ENCODE results near the gene CLECL1.

CLECL1 gene

GRCh38 chr12:9729082-9729481 is 3.8 kb downstream of the CLECL1 start:
- ChIA-PET CTCF (interaction anchor here (1.0 to 2.3 kb wide), 5 partner anchors 14 to 24 kb away, joined by 4 to 12 read pairs (median 9); no protein-coding TSS in a partner anchor), POLR2A (interaction anchor here (0.5 to 2.0 kb wide), 5 partner anchors 9 to 81 kb away, joined by 4 to 5 read pairs (median 4); partner anchors contain the start of gene CD69)
- no peak for DNase-seq (ENCODE audit: extremely low spot score)
- TF ChIP-seq CTCF (IDR thresholded peaks at IDR 0.05; ENCODE audit: control extremely low read depth, extremely low read depth, low read depth, missing control alignments) = no peak

GRCh38 chr12:9727813-9728212 is 5.1 kb downstream of the CLECL1 start:
- ChIA-PET CTCF (interaction anchor here (1.2 to 1.3 kb wide), 2 partner anchors 10 to 20 kb away, joined by 3 to 5 read pairs; no protein-coding TSS in a partner anchor), POLR2A (no interaction called here)
- no peak for DNase-seq (ENCODE audit: extremely low spot score)
- TF ChIP-seq CTCF (IDR thresholded peaks at IDR 0.05; ENCODE audit: control extremely low read depth, extremely low read depth, low read depth, missing control alignments) = no peak

- DNase-seq (ENCODE audit: extremely low spot score) = no peak
- POLR2A ChIA-PET = no interaction called here
- CTCF ChIA-PET = interaction anchor here (1.0 to 2.6 kb wide), 7 partner anchors 10 to 394 kb away, joined by 3 to 14 read pairs (median 3); no protein-coding TSS in a partner anchor
- TF ChIP-seq CTCF (IDR thresholded peaks at IDR 0.05; ENCODE audit: control extremely low read depth, extremely low read depth, low read depth, missing control alignments) = no peak
Measured at GRCh38 chr12:9725213-9725870, 7.6 kb downstream of the CLECL1 start.

- TF ChIP-seq CTCF (IDR thresholded peaks at IDR 0.05; ENCODE audit: control extremely low read depth, extremely low read depth, low read depth, missing control alignments) = no peak
- DNase-seq (ENCODE audit: extremely low spot score) = no peak
- ChIA-PET CTCF (interaction anchor here (0.6 to 3.3 kb wide), 3 partner anchors 17 to 19 kb away, joined by 3 to 10 read pairs (median 4); no protein-coding TSS in a partner anchor), POLR2A (no interaction called here)
Measured at GRCh38 chr12:9724023-9724422, 8.9 kb downstream of the CLECL1 start.

DNA sequence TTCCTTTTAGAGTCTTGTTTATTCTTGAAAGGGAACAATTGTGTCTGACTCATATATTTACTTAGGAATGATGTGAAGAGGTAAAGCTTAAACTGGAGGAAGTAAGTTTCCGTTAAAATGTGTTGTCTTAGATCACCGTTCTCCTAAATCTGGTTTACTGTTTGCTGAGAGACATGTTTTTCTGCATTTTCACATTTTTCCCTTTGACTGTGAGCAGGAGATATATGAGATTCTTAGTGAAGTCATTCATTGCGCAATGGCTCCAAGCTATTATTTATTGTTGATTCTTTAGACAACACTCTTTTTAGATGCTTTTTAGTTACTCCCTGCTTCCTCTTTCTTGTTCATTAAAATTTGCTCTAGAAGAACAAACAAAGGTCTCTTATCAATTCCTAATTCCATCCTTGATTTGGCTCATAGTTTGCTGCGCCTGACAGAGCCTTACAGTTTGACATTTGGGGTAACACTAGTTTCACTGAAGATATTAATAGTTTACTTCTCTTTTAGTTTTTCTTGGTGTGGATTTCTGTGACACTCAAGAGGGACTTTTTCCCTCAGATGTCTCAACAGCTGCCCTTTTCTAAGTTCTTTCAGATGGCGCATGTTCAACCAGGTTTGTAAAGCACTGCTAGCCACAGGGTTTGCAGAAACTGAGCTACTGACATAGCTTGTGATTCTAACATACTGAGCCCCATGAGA is 11.4 kb downstream of the CLECL1 start:
- TF ChIP-seq CTCF (IDR thresholded peaks at IDR 0.05; ENCODE audit: control extremely low read depth, extremely low read depth, low read depth, missing control alignments) = no peak
- ChIA-PET POLR2A (interaction anchor here (1.0 to 1.1 kb wide), 2 partner anchors 39 to 73 kb away, joined by 3 to 5 read pairs; partner anchors contain the start of gene CD69), CTCF (interaction anchor here (1.2 to 3.3 kb wide), 7 partner anchors 9 to 29 kb away, joined by 3 to 11 read pairs (median 7); no protein-coding TSS in a partner anchor)
- peak; percentile 47 for DNase-seq (ENCODE audit: extremely low spot score)

DNA sequence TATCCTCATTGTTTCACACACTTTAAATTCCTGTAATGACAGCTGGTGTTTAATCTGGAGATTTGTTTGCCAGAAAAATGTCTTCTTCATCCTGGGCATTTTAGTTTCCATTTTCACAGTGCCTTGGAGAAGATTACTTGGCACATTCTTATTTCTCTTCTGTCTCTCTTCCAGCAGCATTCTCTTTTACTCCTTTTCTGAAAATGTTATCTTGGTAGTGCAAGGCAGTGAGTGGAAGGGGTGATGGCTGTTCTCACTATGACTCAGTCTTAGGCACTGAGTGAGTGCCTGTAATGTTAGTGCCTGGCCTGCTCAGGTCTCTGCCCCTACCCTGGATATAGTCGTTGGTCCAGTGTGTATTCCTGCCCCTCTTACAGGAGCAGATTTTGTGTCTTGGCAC is 13.1 kb downstream of the CLECL1 start:
- no peak for DNase-seq (ENCODE audit: extremely low spot score)
- CTCF ChIA-PET = interaction anchor here (3.7 to 3.8 kb wide), 2 partner anchors 12 to 31 kb away, joined by 17 to 26 read pairs; no protein-coding TSS in a partner anchor
- POLR2A ChIA-PET = no interaction called here
- no peak for TF ChIP-seq CTCF (IDR thresholded peaks at IDR 0.05; ENCODE audit: control extremely low read depth, extremely low read depth, low read depth, missing control alignments)

All from GM10248 (cell line).